ENCODE data around the gene IER2.
"Not testable (repeated sequence)": the region's sequence is repeated elsewhere in the genome, so short reads cannot be mapped to it uniquely, and the experiment has no call there.

- TF ChIP-seq POLR2A (IDR thresholded peaks at IDR 0.05; ENCODE audit: borderline replicate concordance, extremely low read depth, insufficient read depth, insufficient read length); CTCF (IDR thresholded peaks at IDR 0.05 in 2 of 3, conservative IDR thresholded peaks at IDR 0.05 in 1 of 3; ENCODE audit: borderline replicate concordance in 1 of 3, insufficient read depth in 1 of 3, low read depth in 2 of 3, low read length in 2 of 3): not testable (repeated sequence)
Observed at GRCh38 chr19:13186688-13187087, 36.5 kb downstream of the IER2 start.

All from HCT116 (cell line).